HCT116 (cell line): ENCODE data around the gene UQCC2. TPM values are rescaled to one million over a fixed set of nuclear protein-coding genes. Genes with fewer than 3 reads are reported as not detected.

ENCODE experiments used
- ATAC-seq: fragments of 200-7000 bp; cut with Tn5 transposase; 2 replicates; pipeline ENCODE4 v1.9.1; 2020; ENCODE audit warnings: mild to moderate bottlenecking, moderate library complexity
- BruUV-seq: library from RNA; stranded (reverse); fragments of 400-500 nt; replicated peaks from 2 replicates; lab custom pipeline; 2021; lab: Mats Ljungman, UMichigan
- CTCF ChIA-PET: fragments of 300-600 bp; sonication (Branson Sonifier 250); formaldehyde crosslinking; loops from one replicate; lab custom pipeline; 2021; ENCODE audit warnings: antibody characterized with exemption; lab: Charles Lee
- POLR2A ChIA-PET: fragments of 300-600, 350-600 bp; sonication (Branson Sonifier 250); formaldehyde crosslinking; loops from one replicate; lab custom pipeline; 2021; ENCODE audit warnings: antibody characterized with exemption; lab: Charles Lee
- RAD21 ChIA-PET, 2 experiments: fragments of 300-600 bp; sonication (Branson Sonifier 250); formaldehyde crosslinking; loops; one replicate each; lab custom pipeline; 2023; ENCODE audit warnings: low total read pairs in 2 of 2; ENCODE audit not compliant: uncharacterized antibody in 2 of 2, unreplicated experiment in 2 of 2, low non-redundant PET in 1 of 2; lab: Charles Lee
- DNase-seq: peaks from one replicate; pipeline ENCODE4 v3.0.0-alpha.2; 2010; ENCODE audit warnings: low read depth, low spot score
- H2AFZ ChIP-seq: fragments of 200-600 bp; shearing (Covaris generic), sonication (generic); 2 replicates; pipeline ENCODE4 v1.6.1; 2017; ENCODE audit warnings: low read depth, mixed run types, mixed read lengths, antibody characterized with exemption, low read length; ENCODE audit not compliant: poor library complexity, severe bottlenecking
- H3K27ac ChIP-seq: 2 replicates; pipeline ENCODE4 v1.5.1; 2012; ENCODE audit warnings: low read depth, low read length
- H3K27me3 ChIP-seq: fragments of 200-600 bp; sonication (generic); 2 replicates; pipeline ENCODE4 v1.6.1; 2016; ENCODE audit warnings: mixed run types, low read length, mixed read lengths; ENCODE audit not compliant: insufficient read depth
- H3K36me3 ChIP-seq, 2 experiments: fragments of 200-500 bp in 1 of 2; fragments of 200-600 bp in 1 of 2; sonication (Bioruptor generic) in 1 of 2; sonication (generic) in 1 of 2; 2 replicates each; pipeline versions ENCODE4 v1.5.1 to v1.6.1; 2014 to 2016; ENCODE audit warnings: low read length in 2 of 2, inconsistent platforms in 1 of 2, mixed read lengths in 1 of 2, mixed run types in 1 of 2; ENCODE audit not compliant: insufficient read depth in 2 of 2, control insufficient read depth in 1 of 2
- H3K4me1 ChIP-seq, 2 experiments: fragments of 200-600 bp in 1 of 2; sonication (generic) in 1 of 2; 2 replicates each; pipeline versions ENCODE4 v1.5.1 to v1.6.1; 2012 to 2017; ENCODE audit warnings: low read length in 2 of 2, inconsistent platforms in 1 of 2, mild to moderate bottlenecking in 1 of 2, mixed read lengths in 1 of 2, mixed run types in 1 of 2, moderate library complexity in 1 of 2; ENCODE audit not compliant: insufficient read depth in 2 of 2, control insufficient read depth in 1 of 2
- H3K4me2 ChIP-seq: fragments of 200-600 bp; sonication (generic); 2 replicates; pipeline ENCODE4 v1.6.1; 2017; ENCODE audit warnings: mixed run types, low read length, mixed read lengths
- H3K4me3 ChIP-seq, 2 experiments: fragments of 200-600 bp in 1 of 2; sonication (generic) in 1 of 2; replicated peaks in 1 of 2; 2 replicates each; pipeline ENCODE4 v1.5.1; 2011 to 2016; ENCODE audit warnings: low read length in 2 of 2, control low read depth in 1 of 2, low read depth in 1 of 2, mild to moderate bottlenecking in 1 of 2, mixed read lengths in 1 of 2, mixed run types in 1 of 2
- H3K79me2 ChIP-seq: fragments of 200-600 bp; sonication (generic); 2 replicates; pipeline ENCODE4 v1.6.1; 2017; ENCODE audit warnings: mild to moderate bottlenecking, mixed run types, low read length, moderate library complexity, mixed read lengths; ENCODE audit not compliant: insufficient read depth
- H3K9ac ChIP-seq: fragments of 200-600 bp; sonication (generic); 2 replicates; pipeline ENCODE4 v1.6.1; 2016; ENCODE audit warnings: low read length, mixed read lengths
- H3K9me2 ChIP-seq: fragments of 200-600 bp; sonication (generic), shearing (Covaris generic); 2 replicates; pipeline ENCODE4 v1.6.1; 2017; ENCODE audit warnings: mixed run types, mild to moderate bottlenecking, moderate library complexity; ENCODE audit not compliant: insufficient read depth
- H3K9me3 ChIP-seq, 2 experiments: fragments of 200-500 bp in 1 of 2; fragments of 200-600 bp in 1 of 2; sonication (Bioruptor generic) in 1 of 2; sonication (generic) in 1 of 2; 2 replicates each; pipeline ENCODE4 v1.6.1; 2014 to 2017; ENCODE audit warnings: low read length in 2 of 2, mixed read lengths in 2 of 2, inconsistent platforms in 1 of 2, low read depth in 1 of 2, mild to moderate bottlenecking in 1 of 2, mixed run types in 1 of 2, moderate library complexity in 1 of 2; ENCODE audit not compliant: control insufficient read depth in 1 of 2, insufficient read depth in 1 of 2
- H4K20me1 ChIP-seq: fragments of 200-600 bp; sonication (generic), shearing (Covaris generic); 2 replicates; pipeline ENCODE4 v1.6.1; 2017; ENCODE audit warnings: mixed run types, mild to moderate bottlenecking, moderate library complexity; ENCODE audit not compliant: insufficient read depth
- CBX3 ChIP-seq: IDR thresholded peaks from 2 replicates; pipeline ENCODE4 v1.6.1; 2012; ENCODE audit warnings: low read depth
- ELF1 ChIP-seq: IDR thresholded peaks from 2 replicates; pipeline ENCODE4 v1.6.1; 2012; ENCODE audit warnings: low read depth, borderline replicate concordance
- FOSL1 ChIP-seq: IDR thresholded peaks from 2 replicates; pipeline ENCODE4 v1.6.1; 2012; ENCODE audit warnings: low read depth
- JUND ChIP-seq: IDR thresholded peaks from 2 replicates; pipeline ENCODE4 v1.6.1; 2012
- POLR2A ChIP-seq: IDR thresholded peaks from 2 replicates; pipeline ENCODE4 v1.7.0; 2011; ENCODE audit warnings: borderline replicate concordance; ENCODE audit not compliant: insufficient read depth, insufficient read length; ENCODE audit errors: extremely low read depth
- RAD21 ChIP-seq: IDR thresholded peaks from 2 replicates; pipeline ENCODE4 v1.6.1; 2012; ENCODE audit warnings: low read depth, mild to moderate bottlenecking
- REST ChIP-seq: IDR thresholded peaks from 2 replicates; pipeline ENCODE4 v1.6.1; 2012; ENCODE audit warnings: low read depth
- SIN3A ChIP-seq: IDR thresholded peaks from 2 replicates; pipeline ENCODE4 v1.6.1; 2012; ENCODE audit warnings: low read depth
- SRF ChIP-seq: IDR thresholded peaks from 2 replicates; pipeline ENCODE4 v1.6.1; 2012; ENCODE audit warnings: low read depth
- TCF7L2 ChIP-seq: IDR thresholded peaks from 2 replicates; pipeline ENCODE4 v1.7.0; 2011; ENCODE audit warnings: borderline replicate concordance, inconsistent platforms; ENCODE audit not compliant: insufficient read depth, insufficient read length; ENCODE audit errors: extremely low read depth
- ZBTB33 ChIP-seq: IDR thresholded peaks from 2 replicates; pipeline ENCODE4 v1.6.1; 2011; ENCODE audit warnings: mild to moderate bottlenecking, low read length, moderate library complexity; ENCODE audit not compliant: insufficient replicate concordance; ENCODE audit errors: extremely low read depth
- ZNF274 ChIP-seq: fragments of 200-500 bp; sonication (Bioruptor generic); IDR thresholded peaks from 2 replicates; pipeline ENCODE4 v1.6.1; 2014; ENCODE audit warnings: mild to moderate bottlenecking, low read depth, low read length, inconsistent platforms
- intact Hi-C: fragments of 100-400 bp; cut with micrococcal nuclease; formaldehyde crosslinking; loops from 2 replicates; pipeline ENCODE4 v1.10.0; 2022
- total RNA-seq: library from RNA; stranded (reverse); gene quantifications from one replicate; pipeline ENCODE4 v1.2.1, GENCODE V29; 2021; ENCODE audit not compliant: unreplicated experiment

Gene UQCC2
- total RNA-seq, 1 experiment from 2014 or later: 95.1 TPM

- Histone ChIP-seq H3K9ac (no peak overlapping the region), H3K4me1 (peaks cover 7 to 9% of the 10 kb centered on the region in 2 experiments; a peak in 3 of 4 replicates), H3K27me3 (no peaks in the 10 kb centered on the region), H3K36me3 (no peaks in the 10 kb centered on the region), H3K9me2 (no peaks in the 10 kb centered on the region), H3K27ac (no peak overlapping the region), H3K4me2 (0 out of 2 replicates have a peak overlapping the region, but pooled peaks have one; percentile 5), H3K79me2 (no peaks in the 10 kb centered on the region), H2AFZ (no peak overlapping the region), H3K9me3 (no peaks in the 10 kb centered on the region), H3K4me3 (no peak overlapping the region), H4K20me1 (no peaks in the 10 kb centered on the region)
- intact Hi-C loops: no loop called here
- CTCF ChIA-PET: interaction anchor here (0.8 kb wide), 1 partner anchor 19 kb away, joined by 4 read pairs; no protein-coding TSS in a partner anchor
- no TSS peak for BruUV-seq
- POLR2A ChIA-PET: no interaction called here
- DNase-seq (no peak), ATAC-seq (no peak)
- RAD21 ChIA-PET: no interaction called here
- TF ChIP-seq ZBTB33 (no peak), JUND (no peak), SIN3A (no peak), SRF (no peak), ELF1 (no peak), ZNF274 (no peak), REST (no peak), CBX3 (no peak), RAD21 (no peak), POLR2A (no peak), FOSL1 (no peak), TCF7L2 (no peak)
These were observed 41.1 kb upstream of the UQCC2 start for GRCh38 chr6:33752646-33753015.
